Measurements from ENCODE around the gene POU3F1. TPM values are rescaled to one million over a fixed set of nuclear protein-coding genes. Genes with fewer than 3 reads are reported as not detected.

Gene POU3F1
- total RNA-seq, 1 donor from 2014 or later: 2.8 TPM

- no peak for DNase-seq (ENCODE audit: low spot score)
Observed at GRCh38 chr1:38073534-38074301, 27.1 kb upstream of the POU3F1 start.

GRCh38 chr1:38072858-38073257 is 26.3 kb upstream of the POU3F1 start:
- DNase-seq (ENCODE audit: low spot score): no peak

DNA sequence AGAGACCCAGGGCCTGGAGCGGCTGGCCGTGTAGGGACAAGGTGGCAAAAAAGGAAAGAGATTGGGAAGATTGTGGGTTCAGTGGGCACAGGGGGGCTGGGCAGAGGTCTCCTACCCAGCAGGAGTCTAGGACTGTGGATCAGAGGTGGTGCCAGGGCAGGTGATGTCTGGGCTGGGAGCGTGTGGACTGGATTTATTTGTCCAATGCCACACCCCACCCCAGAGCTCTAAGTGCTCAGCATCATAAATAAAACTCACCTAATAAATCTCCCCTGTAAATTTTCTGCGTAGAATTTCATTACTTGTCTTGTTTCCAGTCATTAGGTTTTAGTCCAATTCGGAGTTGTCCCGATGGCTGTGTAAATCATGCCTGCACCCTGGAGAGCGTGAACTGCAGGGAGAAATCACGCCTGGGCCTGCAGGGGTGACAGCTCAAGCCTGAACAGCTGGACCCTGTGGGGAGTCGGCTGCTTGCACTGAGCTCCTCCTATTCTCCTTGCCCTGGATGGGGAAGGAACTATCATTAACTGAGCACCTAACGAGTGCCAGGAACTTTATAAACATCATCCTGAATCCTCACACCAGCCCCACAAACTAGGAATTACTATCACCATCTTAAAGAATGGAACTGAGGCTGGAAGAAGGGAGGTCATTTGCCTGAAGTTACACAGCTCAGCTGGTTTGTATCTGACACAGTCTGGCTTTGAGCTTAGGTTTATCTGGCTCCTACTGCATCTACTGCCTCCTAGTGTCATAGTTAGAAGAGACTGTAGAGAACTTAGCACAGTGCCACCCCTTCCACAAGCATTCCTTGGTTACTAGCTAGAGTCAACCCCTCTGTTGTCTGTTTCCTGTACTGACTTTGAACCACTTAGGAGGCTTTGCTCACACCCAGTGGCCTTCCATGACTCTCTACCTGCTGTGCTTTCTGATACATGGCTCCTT is 25.0 kb upstream of the POU3F1 start:
- no peak for DNase-seq (ENCODE audit: low spot score)

DNA sequence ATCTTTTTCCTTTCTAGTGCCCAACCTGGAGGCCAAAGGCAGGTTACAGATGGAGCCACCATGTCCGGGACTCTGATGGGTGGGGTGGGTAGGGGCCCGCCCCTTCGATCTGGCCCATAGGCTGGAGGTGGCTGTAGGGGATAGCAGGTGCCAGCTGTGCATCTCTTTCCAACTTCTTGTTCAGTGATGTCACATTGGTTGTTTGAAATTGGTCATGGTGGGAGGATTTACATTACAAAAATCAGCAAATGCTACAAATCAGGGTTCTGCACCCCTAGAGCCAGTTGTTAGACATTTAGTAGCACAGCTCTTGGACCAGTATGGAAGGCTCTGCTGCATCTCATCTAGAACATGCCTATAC is 22.4 kb upstream of the POU3F1 start:
- DNase-seq (ENCODE audit: low spot score): no peak

DNA sequence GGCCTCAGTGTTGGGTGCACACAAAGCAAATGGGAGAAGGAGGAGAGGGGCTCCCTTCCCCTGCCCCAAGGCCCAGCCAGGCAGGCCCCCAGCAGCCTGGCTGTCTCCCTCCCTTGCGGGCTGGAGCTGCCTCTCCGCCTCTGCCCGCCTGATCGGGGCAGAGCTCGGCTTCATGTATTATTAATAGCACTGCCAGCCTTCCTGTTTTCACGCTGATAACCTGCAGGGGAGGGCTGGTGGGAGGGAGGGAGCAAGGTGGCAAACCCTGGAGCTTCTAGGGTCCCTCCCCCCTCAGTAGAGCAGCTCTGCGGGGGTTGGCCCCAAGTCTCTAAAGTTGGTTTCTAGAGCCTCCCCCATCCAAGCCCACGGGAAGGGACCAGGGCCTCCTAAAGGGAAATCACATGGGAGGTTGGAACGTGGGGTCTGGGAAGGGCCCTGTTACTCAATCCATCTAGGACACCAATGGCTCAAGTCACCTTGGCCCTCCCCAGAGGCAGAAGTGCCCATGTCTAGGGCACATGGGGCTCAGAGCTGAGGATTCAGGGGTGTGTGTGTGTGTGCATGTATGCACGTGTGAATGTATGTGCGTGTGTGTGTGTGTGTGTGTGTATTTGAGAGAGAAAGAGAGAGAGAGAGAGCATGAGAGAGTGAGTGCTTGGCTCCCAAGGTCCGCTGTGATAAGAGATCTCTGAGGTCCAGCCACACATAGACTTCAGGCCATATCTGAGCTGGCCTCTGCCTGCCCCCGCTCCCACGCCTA is 21.8 kb upstream of the POU3F1 start:
- no peak for DNase-seq (ENCODE audit: low spot score)

DNA sequence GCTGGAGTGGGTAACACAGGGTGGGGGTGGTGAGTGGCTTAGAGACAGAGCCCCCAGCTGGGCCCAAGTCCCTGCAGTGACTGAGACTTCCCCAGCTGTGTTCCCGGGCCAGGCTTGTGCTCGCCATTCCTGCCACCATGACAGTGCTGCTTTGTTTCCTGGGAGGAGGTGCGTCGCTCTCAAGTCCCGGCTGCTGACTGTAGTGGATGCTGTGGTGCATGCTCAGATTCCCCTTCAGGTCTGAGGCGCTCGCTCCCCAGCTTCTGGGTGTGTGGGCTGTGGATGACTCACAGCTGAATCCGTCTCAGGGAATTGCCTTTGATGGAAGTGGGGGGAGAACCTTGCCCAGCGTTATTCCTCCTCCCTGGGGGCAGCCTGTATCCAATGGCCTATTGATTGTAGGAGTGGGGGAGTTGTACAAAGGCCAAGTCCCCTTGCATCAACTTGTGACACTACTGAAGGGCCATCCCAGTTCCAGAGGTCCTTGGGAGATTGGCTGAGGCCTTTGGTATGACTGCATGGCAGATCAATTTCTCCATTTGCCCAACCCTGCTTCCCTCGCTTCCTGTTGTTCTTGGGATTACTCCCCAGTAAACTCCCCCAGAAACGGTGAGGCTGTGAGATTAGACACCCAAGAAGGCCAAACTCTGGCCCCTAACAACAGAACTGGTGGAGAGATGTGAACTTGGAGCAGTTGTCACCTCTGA is 17.8 kb upstream of the POU3F1 start:
- DNase-seq (ENCODE audit: low spot score): no peak

- DNase-seq (ENCODE audit: low spot score): no peak
Observed at GRCh38 chr1:38063616-38064015, 17.0 kb upstream of the POU3F1 start.

- no peak for DNase-seq (ENCODE audit: low spot score)
Observed at GRCh38 chr1:38062361-38063288, 16.0 kb upstream of the POU3F1 start.

DNA sequence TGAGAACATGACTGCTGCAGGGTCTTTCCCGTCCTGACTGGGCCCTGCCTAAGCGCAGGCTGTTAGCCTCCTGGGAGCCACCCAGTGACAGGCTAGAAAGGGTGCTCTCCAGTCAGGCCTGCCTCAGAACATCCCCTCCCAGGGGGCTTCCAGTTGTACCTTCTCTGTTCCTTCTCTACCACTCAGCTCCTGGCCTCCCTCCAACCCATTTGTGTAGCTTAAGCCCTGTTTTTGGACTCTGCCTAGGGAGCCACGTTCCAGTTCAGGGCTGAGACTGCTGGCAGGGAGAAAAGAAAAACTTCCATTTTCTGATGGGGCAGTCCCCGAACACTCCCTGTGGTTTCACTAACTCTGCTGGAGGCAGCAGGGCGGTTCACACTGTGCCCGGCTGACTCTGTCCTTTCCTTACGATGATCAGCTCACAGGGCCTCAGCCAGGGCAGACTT is 15.3 kb upstream of the POU3F1 start:
- DNase-seq (ENCODE audit: low spot score): no peak

GRCh38 chr1:38061290-38061689 is 14.7 kb upstream of the POU3F1 start:
- no peak for DNase-seq (ENCODE audit: low spot score)

- DNase-seq (ENCODE audit: low spot score): no peak
Observed at GRCh38 chr1:38060498-38060897, 13.9 kb upstream of the POU3F1 start.

DNA sequence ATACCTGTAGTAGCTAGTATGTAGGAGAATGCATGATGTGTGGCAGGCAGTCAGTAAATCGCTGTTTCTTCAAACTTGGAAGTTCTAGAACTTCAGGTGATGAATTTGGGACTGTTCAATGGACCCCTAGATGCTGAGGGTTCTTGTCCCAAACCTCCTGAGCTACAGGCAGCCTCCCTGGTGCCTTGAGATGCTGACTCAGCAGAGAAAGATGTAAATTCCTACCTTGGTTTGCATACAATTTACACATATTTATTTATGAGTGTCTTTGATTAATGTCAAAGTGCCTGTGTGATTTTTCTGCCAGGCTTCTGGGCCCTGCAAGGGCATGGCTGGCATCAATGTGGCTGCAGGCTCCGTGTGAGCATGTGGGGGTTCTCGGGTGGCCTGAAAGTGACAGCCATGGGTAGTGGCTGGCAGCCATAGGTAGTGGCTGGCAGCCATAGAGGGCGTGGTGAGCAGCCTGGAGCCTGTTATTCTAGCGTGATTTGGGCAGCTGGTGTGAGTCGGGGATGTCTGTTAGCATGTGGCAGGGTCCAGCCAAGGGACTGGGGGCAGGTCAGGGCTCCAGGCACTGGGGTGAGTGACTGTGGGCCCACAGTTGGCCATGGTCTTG is 13.2 kb upstream of the POU3F1 start:
- DNase-seq (ENCODE audit: low spot score): no peak

- no peak for DNase-seq (ENCODE audit: low spot score)
Observed at GRCh38 chr1:38055965-38056364, 9.4 kb upstream of the POU3F1 start.

- no peak for DNase-seq (ENCODE audit: low spot score)
Observed at GRCh38 chr1:38055398-38055797, 8.8 kb upstream of the POU3F1 start.

- DNase-seq (ENCODE audit: low spot score): no peak
Observed at GRCh38 chr1:38053416-38054091, 7.0 kb upstream of the POU3F1 start.

- no peak for DNase-seq (ENCODE audit: low spot score)
Observed at GRCh38 chr1:38052750-38053415, 6.3 kb upstream of the POU3F1 start.

GRCh38 chr1:38051079-38051543 is 4.5 kb upstream of the POU3F1 start:
- DNase-seq (ENCODE audit: low spot score): no peak

DNA sequence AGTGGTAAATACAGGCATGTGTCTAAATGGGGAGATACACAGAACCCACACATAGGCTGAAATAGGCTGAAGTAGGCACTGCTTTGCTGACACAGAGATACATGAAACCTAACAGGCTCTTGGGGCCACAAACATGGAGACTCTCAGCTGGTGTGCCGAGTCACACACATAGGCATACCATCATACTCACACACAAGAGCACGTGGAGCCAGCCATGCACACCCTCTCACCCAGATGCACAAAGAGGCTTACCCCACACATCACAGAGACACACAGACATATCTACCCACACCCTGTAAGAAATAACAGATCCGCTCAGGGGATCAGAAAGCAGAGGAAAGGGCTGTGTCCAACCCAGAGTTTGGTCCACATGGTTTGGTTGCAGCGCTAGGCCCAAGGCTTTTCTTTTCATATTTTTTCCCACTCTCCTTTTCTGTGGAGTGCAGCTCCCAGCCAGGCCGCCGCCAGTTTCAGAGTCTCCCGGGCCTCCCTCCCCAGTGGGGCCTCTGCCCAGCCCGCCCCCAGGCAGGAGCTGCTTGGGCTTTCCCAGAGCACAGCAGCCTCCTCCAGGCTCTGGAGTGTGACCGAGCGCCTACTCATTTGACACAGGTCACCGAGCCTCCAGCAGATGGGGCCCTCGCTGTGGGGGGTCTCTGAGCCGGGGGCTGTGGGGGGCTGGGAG is 3.9 kb upstream of the POU3F1 start:
- DNase-seq (ENCODE audit: low spot score): no peak
